NCI-H1417 (cell line): ENCODE results near the gene SETDB1.
A peak's percentile ranks its signal among the peaks of the same experiment; 100 is the strongest.
"Not testable (repeated sequence)": the region's sequence is repeated elsewhere in the genome, so short reads cannot be mapped to it uniquely, and the experiment has no call there.

Experiments
- DNase-seq, 3 experiments: peaks; one replicate each; lab custom pipeline; 2025; lab: John Stamatoyannopoulos, UW

Gene SETDB1

DNA sequence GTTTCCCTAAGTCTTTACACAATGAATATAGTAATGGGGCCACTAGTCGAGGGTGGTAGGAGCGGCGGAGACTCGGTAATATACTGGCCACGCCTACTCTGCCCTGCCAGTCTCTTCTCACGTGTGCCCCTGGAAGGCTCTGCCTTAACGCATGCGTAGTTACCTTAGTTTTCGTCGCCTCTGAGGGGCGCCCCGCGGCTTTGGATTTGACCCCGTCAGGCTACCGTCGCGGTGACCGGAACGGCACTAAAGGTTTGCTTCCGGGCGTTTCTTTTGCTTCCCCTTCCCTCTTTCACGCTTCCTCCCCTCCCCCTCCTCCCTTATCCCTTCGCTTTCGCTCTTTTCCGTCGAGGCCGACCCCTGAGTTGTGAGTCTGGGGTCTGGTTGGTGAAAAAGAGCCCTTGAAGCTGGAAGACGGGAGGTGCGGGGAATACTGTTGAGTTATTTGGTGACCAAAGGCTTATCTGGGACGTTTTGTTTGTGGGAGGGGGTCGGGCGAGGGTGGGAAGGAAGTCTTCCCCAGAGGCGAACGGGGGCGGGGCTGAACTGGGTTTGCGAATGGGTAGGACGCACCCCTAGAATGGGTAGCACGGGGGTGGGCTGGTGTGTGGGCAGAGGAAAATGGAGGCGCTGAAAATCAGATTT, at the start of gene SETDB1:
SETDB1 (plus strand) TSS at position 267 of the 645 bp plus-strand sequence. CDS start 1,352 bp downstream, outside the sequence.
- peak; percentile 98 to 100 (median 99) for DNase-seq

DNA sequence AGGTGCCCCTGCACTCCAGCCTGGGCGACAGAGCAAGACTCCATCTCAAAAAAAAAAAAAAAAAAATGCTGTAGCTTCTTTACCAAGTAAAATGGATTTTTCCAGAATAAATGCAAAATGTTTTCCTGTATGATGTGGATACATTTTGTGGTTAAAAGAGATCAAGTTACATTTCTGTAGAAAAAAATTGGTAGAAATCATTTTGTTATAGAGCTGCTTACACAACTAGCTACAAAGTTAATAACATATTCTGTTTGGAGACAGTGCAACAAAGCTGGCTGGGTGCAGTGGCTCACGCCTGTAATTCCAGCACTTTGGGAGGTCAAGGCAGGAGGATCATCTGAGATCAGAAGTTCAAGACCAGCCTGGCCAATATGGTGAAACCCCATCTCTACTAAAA, 47.2 kb upstream of the SETDB1 start:
- not testable (repeated sequence) for DNase-seq

DNA sequence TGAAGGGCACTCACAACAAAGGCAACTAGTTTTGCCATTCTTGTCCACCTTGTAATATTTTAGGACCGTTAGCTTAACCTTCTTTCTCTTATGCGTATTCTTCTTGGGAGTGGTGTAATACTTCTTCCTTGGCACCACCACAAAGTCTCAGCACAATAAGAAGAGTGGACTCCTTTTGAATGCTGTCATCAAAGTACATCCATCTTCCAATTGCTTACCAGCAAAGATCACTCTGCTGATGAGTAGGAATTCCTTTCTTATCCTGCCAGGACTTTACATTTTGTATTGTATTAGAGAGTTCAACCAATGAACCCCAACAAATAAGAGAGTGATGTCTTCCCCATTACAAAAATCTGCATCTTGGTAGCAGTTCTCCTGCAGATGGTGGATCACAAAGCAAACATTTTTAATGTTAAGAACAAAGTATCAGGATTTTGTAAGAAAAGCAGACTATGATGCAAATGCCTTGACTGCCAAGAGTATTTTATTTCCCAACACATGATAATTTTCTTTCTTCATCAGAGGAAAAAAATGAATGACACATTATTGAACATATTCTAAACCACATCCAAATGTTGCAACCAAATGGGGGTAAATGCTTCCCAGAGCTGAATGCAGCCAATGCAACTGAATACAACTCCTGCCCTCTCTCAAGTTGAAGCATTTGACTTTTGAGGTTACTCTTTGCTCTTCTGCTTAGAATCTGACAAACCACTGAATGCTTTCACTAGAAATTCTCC, 44.7 kb upstream of the SETDB1 start:
- no peak for DNase-seq

DNA sequence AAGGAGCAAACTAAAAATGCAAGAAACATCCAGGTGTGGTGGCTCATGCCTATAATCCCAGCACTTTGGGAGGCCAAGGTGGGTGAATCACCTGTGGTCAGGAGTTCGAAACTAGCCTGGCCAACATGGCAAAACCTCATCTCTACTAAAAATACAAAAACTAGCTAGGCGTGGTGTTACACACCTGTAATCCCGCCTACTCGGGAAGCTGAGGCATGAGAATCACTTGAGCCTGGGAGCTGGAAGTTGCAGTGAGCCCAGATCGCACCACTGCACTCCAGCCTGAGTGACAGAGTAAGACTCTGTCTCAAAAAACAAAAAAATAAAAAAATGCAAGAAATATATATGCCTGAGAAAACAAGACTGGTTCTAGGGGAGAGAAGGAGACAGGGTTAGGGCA, 43.0 kb upstream of the SETDB1 start:
- DNase-seq, result not testable (repeated sequence)

DNA sequence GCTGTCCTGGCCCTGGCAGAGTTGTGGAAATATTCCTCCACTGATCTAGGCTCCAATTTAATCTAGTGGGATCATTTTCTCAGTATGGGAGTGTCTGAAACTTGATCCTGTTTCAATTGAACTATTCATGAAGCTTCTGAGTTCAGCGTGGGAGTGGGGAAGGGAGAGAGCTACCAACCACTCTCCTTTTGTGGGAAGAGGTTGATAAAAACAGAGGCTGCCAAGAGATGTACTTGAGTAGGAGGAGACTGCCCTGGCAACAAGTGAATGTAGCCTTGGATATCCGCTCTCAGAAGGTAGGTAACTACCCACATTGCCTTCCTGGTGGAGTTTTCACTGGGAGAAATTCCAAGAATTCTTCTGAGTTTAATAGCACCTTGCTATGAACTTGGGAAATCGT, 39.1 kb upstream of the SETDB1 start, which contains the start of gene CTXND2:
CTXND2 (plus strand) TSS at position 119 of the 400 bp plus-strand sequence. CDS start 25,179 bp downstream, outside the sequence.
- no peak for DNase-seq

DNA sequence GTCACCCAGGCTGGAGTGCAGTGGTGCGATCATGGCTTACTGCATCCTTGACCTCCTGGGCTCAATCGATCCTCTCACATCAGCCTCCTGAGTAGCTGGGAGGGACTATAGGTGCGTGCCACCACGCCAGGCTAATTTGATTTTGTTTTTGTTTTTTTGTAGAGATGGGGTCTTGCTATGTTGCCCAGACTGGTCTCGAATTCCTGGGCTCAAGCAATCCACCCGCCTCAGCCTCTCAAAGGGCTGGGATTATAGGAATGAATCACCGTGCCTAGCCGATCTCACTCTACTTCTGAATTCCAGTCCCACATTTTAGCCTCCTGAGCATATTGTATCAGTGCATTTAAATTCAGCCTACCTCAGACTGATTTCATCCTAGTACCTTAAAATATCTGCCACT, 37.4 kb upstream of the SETDB1 start:
- DNase-seq, result no peak

DNA sequence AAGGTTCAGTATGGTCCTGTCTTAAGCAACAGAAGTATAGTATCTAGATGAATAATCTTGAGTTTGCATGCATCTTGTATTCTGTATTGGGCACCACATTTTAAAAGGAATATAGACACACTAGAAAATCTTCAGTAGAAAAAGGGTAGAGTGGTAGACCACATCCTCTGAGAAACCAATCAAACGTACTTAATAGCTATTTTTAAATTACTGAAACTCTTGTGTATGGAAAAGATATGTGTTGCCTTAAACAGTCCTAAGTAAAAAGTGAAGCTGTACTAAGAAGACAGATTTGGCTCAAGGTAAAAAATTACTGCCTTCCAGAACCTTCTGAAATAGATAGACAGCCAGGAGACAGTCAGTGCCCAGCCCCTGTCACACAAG, 36.1 kb upstream of the SETDB1 start:
- no peak for DNase-seq

DNA sequence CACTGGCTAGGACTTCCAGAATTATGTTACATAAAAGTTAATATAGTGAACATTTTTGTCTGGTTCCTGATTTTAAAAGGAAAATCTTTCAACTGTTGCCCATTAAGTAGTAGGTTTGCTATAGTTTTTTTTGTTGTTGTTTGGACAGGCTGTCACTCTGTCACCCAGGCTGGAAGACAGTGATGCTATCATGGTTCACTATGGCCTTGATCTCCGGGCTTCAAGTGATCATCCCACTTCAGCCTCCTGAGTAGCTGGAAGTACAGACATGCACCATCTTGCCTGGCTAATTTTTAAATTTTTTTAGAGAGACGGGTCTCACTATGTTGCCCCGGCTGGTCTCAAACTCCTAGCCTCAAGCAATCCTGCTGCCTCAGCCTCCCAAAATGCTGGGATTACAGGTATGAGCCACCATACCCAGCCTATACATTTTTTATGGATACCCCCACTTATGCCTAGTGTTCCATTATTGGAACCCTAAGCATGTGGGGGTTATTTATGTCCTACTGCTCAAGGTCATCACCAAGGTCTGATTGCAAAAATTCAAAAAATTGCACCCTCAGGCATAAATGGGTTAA, 32.7 kb upstream of the SETDB1 start:
- DNase-seq, result no peak

DNA sequence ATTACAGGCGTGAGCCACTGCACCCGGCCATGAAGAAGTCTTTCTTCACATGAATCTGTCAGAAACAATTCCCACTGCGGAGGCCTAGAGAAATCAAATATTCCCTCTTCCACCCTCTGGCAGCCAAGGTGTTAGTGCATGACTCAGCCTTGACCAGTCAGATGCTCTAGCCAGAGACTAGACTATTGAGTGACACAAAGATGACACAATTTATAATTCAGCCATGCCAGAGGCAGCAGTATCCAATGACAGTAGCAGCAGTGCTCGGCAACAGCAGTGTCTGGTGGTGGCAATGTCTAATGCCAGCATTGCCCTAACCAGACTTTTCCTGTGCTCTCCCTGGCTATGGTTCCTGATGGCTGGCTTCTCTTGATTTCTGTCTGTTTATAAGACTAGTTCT, 30.5 kb upstream of the SETDB1 start:
- no peak for DNase-seq

DNA sequence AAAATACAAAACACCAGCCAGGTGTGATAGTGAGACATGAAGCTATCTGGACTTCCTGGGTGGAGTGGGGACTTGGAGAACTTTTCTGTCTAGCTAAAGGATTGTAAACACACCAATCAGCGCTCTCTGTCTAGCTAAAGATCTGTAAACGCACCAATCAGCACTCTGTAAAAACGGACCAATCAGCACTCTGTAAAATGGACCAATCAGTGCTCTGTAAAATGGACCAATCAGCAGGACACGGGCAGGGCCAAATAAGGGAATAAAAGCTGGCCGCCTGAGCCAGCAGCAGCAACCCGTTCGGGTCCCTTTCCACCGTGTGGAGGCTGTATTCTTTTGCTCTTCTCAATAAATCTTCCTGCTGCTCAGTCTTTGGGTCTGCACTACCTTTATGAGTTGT, 26.4 kb upstream of the SETDB1 start:
- not testable (repeated sequence) for DNase-seq

DNA sequence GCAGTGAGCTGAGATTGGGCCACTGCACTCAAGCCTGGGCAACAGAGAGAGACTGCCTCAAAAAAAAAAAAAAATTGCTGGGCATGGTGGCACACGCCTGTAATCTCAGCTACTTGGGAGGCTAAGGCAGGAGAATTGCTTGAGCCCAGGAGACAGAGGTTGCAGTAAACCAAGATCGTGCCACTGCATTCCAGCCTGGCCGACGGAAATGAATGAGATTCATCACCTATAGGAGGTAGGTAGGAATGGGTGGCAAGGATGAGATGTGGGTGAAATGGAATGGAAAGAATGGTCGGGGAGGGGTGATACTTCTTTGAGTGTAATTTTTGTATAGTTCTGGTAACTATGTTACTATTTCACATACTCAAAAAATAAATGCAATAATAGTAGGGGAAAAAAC, 23.8 kb upstream of the SETDB1 start:
- DNase-seq, result no peak

DNA sequence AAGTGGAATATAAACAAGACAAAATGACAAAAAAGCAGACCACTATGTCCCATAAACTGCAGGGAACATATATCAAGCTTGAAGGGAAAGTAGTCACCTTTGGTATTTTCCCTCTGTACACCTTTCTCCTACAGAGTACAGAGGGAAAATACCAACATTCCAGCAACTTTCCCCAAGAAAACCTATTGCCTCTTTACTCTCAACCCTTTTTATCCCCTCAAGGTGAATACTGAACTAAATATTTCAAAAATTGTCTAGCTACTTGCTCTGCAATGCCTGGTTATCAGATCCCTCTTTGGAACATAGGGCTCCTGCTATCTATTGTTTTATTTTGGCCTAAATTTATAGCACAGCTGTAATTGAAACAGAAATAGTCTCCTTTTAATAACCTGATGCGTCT, 23.4 kb upstream of the SETDB1 start:
- no peak for DNase-seq

DNA sequence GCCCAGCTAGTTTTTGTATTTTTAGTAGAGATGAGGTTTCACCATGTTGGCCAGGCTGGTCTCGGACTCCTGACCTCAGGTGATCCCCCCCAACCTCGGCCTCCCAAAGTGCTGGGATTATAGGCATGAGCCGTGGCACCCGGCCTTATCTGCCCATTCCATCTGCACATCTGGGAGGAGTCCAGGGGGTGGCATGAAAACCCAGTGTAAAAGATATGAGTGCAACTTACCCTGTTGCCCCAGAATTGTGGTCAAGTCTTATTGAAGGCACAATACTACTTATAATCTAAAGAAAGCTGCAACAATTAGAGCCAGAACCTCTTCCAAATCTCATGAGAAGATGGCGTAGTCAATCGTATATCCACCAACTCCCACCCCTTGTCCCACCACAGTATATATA, 20.9 kb upstream of the SETDB1 start:
- no peak for DNase-seq

DNA sequence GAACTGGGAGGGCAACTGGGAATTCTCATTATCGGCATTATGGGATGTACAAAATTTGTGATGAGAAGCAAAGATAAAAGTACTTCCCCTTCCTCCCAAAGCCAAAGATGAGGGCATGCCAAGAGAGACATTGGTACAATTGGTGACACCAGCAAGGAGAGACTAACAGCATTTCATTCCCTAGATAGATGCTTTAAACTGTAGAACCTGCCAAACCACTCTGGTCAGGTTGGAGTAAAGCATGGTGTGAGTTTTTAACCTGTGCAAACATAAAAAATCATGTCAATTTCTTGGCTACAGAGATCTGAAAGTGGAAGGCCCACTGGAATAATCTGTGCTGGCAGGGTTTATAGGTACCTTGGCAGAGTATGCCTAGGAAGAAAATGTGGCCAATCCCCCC, 19.8 kb upstream of the SETDB1 start:
- no peak for DNase-seq

DNA sequence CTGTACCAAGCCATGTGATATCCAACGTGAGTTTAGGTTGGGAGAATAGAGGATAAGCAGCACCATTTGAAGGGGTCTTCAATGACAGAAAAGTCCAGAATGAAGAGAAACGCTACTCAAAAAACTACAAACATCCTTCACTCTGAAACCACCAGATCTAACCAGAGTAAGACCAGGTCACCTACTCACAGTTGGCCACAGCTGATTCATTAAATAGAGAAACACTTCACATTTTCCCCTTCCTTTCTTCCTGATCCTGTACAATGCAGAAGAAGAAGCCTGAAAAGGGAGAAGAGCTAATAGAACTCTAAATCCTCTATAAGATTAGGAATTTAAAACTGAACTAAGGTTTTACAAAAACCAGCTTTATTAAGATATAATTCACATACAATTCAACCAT, 19.4 kb upstream of the SETDB1 start:
- DNase-seq, result no peak

DNA sequence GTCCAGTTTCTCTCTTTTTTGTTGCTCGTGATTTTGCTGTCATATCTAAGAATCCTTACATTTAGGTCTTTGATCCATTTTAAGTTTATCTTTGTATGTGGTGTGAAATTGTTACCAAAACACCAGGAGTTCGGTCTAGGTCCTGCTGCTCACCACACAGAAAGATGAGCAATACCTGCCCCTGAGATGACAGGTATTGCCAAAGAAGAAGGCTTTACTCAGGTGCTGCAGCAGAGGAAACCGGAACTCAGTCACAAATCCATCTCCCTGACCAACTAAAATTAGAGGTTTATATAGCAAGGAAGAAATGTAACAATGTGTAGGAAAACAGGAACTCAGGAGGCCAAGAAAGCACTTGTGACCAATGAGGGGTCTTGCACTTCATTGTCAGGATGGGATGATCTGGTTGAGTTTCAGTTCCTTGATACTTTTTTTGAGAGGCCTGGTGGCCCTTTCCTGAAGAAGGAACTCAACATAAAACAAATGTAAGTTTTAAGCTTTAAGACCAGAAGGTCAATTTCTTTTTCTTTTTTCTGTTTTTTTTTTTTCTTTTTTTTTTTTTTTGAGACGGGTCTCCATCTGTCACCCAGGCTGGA, 16.5 kb upstream of the SETDB1 start:
- no peak for DNase-seq

DNA sequence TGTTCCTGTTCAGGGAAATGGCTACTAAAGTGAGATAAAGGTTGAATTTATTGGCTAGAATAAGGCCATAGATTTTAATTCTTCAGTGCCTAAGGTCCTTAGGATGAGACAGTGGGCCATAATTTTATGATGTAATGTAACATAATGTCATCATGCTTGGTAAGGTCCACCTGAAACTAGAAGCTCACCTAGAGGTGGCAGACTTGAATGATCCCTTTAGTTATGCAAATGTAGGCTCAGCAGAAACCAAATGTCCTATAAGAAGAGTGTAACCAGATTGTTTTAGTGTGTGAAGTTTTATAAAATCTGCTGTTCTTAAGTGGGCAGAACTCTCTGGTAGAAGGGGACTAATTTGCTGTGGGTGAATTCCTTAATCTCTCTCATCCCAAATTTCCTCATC, 13.5 kb upstream of the SETDB1 start:
- no peak for DNase-seq

DNA sequence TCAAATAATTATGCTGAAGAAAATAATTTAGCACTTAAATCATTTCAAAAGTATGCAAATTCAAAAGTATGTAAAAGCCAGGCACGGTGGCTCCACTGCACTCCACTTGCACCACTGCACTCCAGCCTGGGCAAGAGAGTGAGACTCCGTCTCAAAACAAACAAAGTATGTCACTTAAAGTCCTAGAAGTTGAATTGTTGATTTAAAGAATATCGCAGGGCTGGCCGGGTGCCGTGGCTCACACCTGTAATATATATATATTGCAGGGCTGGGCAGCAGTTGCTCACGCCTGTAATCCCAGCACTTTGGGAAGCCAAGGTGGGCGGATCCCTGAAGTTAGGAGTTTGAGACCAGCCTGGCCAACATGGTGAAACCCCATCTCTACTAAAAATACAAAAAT, 8.8 kb upstream of the SETDB1 start:
- no peak for DNase-seq

DNA sequence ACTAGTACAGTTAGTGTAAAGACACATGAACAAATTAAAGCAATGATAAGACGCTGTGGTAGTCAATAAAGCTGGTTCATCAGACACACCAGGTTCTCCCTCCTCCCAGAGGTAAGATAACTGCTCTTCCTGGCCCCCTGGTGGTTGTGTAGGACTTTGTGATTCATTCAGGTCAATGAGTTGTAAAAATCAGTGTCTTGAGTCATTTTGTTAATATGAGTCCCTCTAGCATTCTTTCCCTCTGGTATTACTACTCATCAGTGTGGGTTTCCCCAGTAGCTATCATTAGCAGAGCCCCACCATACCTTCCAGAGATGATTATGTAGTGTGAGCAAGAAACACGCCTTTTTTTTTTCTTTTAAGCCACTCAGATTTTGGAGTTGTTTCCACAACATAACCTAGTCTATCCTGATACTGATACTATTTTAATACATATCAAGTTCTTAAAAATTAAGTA, 3.6 kb upstream of the SETDB1 start:
- peak; percentile 46 to 90 (median 80) for DNase-seq

DNA sequence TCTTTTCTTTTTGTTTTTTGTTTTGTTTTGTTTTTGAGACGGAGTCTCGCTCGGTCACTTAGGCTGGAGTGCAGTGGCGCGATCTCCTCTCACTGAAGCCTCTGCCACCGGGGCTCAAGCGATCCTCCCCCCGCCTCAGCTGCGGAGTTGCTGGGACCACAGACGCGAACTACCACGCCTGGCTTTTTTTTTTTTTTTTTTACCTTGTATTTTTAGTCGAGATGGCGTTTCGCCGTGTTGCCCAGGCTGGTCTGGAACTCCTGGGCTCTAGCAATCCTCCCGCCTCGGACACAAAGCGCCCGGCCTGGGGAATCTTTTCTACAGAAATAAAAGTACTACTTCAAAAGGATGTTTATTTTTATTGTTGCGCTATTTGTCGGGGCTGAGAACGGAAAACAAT, 1.1 kb upstream of the SETDB1 start:
- peak in 2 of 3 experiments; percentile 45 to 78 for DNase-seq

DNA sequence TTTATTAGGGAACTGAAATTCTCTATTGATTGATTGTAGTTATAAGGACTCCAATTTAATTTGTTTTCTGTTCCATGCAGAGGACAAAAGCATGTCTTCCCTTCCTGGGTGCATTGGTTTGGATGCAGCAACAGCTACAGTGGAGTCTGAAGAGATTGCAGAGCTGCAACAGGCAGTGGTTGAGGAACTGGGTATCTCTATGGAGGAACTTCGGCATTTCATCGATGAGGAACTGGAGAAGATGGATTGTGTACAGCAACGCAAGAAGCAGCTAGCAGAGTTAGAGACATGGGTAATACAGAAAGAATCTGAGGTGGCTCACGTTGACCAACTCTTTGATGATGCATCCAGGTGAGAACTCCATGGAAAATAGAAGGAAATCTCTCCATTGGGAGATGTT, 1.5 kb downstream of the SETDB1 start:
- DNase-seq, result no peak

DNA sequence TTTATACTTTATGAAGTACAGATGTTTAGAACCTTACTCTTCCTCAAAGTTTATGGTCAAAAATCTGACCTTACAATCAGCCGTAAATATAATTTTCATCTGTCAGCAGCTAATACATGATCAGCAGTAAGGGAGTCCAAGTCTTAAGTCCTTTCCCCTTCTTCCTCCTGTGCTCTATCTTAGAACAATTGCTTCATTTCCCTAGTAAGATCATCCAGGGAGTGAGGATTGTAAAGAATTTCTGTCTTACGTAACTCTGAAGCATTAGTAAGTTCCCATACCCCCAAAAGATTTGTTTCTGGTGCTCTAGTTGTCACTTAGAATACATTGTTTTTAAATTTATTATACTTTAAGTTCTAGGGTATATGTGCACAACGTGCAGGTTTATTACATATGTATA, 2.1 kb downstream of the SETDB1 start:
- DNase-seq, result no peak

DNA sequence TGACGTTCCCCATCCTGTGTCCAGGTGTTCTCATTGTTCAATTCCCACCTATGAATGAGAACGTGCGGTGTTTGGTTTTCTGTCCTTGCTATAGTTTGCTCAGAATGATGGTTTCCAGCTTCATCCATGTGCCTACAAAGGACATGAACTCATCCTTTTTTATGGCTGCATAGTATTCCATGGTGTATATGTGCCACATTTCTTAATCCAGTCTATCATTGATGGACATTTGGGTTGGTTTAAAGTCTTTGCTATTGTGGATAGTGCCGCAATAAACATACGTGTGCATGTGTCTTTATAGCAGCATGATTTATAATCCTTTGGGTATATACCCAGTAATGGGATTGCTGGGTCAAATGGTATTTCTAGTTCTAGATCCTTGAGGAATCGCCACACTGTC, 2.6 kb downstream of the SETDB1 start:
- not testable (repeated sequence) for DNase-seq
